Muscle of back (tissue), 13 donors: ENCODE results near the gene PDE11A. TPM values are rescaled to one million over a fixed set of nuclear protein-coding genes. Genes with fewer than 3 reads are reported as not detected.
"Not testable (repeated sequence)": the region's sequence is repeated elsewhere in the genome, so short reads cannot be mapped to it uniquely, and the experiment has no call there.

Experiments
- DNase-seq, 3 donors: peaks; one replicate each; pipeline versions ENCODE4 v3.0.0 to v3.0.0-alpha.2; 2013
- long read RNA-seq, 9 donors: transcript quantifications; one replicate each; lab custom pipeline, GENCODE V29; 2026
- polyA plus RNA-seq, 10 donors: library from polyadenylated mRNA; unstranded; fragments of 120-200 nt; gene quantifications; one replicate each; pipeline ENCODE4 v1.2.1, GENCODE V29; 2013; ENCODE audit not compliant: insufficient read length in 10 of 10

The PDE11A gene
- polyA plus RNA-seq: 1 to 10 TPM in 1 of 10 donors, under 1 TPM in 9; 0.46 to 1.1 (median 0.58) TPM
- long read RNA-seq, donor 1: 0 reads
- long read RNA-seq, donor 2: 0 reads
- long read RNA-seq, donor 3: 0 reads
- long read RNA-seq, donor 4: 0 reads
- long read RNA-seq, donor 5: 0 reads
- long read RNA-seq, donor 6: 0 reads
- long read RNA-seq, donor 7: 0 reads
- long read RNA-seq, donor 8: 0 reads
- long read RNA-seq, donor 9: 0 reads

DNA sequence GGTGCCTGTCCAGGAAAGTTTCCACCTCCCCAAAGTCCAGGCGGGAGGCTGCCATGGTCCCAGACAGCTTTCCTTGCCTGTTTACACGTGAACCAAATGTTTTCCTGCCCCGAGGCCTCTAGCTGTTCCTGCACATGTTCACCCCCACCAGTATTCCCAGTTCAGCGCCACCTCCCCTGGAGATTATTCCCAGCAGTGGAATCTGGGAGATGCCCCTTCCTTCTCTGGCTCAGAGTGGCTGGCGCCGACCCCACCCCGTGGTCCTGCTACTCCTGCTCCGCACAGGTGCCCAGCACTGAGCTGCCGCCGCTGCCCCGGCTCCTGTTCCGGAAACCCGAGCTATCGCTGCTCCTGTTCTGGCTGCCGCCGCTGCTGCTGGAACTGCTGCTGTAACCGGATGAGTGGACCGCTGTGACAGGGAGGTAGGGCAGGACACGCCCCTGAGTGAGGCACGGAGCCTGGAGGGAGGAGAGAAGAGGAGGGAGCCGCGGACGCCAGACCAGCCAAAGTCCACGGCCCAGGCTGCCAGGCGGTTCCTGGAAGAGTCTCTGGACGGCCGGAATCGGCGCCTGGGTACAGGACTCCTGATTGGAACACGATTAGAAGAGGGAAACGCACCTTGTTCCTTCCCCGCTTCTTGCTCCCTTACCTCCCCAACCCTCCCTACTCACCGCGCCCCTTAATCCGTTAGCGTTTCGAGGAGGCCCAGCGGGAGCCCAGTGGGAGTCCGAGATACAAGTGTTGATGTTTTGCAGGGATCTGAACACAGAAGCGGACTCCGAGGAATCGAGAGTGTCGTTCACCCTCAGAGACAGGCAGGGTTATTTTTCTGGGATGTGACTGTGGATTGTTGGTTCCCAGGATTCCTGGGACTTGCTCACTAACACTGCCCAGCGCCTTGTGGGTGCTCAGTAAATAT lies at the start of gene PDE11A:
PDE11A (minus strand) TSS at position 395 of the 919 bp plus-strand sequence; CDS start at position 55, 340 bp downstream.
- peak; percentile 30 to 69 (median 49) for DNase-seq

DNA sequence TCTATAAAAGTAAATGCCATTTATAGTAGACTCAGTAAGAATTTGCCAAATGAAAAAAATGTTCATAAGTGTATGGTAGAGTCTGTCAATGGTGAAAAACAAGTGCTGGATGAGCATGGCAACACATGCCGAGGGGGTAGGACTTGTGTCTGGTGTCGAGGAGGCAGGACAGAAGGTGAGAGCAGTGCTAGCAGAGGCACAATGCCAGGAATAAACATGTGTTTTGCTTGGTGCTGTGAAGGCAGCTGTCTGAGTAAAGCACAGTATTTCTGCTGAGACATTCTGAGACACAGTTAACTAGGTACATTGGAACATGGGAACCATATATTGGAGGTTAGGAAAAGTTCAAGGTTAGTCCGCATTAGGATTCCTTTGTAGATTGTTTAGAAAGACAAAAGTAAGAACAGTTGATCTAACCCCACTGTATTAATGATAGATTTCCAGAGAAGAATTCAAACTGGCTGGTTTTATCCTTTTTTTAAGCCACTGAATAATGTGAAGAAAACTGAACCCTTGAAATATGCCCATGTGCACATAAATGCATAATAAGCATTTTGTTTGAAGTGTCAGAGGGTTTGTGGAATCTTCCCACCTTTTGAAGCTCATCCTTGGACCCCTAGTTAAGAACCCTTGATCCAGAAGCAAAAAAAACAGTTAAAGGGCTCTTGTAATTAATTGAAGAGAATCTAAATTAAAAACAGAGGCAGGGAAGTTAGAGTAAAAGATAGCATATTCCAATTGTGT lies 46.8 kb upstream of the PDE11A start:
- DNase-seq: peak; percentile 4 to 12 (median 6)

DNA sequence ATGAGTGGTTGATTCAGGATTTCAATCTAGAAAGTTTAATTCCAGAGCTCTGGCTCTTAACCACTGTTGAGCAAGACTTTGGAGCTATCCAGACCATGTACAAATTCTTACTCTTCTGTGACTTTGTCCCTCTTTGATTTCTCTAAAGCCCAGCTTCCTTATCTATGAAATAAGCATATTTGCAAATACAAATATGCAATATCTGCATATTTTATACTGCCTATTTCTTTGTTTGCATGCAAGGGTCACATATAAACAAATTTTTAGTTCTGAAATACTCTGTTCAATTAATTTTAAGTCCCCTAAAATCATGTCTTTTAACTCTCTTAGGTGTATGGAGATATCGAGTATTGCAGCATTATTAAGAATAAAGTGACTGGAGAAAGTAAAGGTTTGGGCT lies 45.1 kb upstream of the PDE11A start:
- no peak for DNase-seq

DNA sequence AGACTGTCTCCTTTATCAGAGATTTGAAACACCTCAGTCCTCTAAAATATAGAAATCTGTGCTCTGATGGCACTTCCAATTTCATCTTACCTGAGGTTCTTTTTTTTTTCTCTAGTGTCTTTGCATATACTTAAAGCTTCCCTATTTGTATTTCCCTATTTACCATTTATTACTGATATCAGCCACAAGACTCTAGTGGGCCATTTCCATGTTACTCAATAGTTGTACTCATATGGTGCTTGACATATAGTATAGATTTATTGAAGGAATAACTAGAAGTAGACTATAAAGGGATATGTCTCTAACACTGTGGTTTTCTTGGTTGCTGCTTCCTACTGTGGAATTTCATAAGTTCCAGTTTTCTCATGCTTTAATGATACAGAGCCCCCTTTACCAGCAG lies 42.7 kb upstream of the PDE11A start:
- no peak for DNase-seq

DNA sequence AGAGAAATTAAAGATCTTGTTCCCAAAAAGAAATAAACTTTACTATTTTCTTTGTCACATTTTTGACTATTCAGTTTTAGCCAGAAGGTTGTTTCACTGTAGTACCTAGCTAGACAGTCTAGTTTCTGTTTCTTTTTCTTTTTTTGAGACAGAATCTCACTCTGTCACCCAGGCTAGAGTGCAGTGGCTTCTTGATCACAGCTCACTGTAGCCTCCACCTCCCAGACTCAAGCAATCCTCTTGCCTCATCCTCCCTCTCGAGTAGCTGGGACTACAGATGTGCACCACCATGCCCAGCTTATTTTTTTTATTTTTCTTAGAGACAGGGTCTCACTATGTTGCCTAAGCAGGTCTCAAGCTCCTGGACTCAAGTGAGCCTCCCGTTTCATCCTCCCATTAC lies 41.9 kb upstream of the PDE11A start:
- DNase-seq: no peak

DNA sequence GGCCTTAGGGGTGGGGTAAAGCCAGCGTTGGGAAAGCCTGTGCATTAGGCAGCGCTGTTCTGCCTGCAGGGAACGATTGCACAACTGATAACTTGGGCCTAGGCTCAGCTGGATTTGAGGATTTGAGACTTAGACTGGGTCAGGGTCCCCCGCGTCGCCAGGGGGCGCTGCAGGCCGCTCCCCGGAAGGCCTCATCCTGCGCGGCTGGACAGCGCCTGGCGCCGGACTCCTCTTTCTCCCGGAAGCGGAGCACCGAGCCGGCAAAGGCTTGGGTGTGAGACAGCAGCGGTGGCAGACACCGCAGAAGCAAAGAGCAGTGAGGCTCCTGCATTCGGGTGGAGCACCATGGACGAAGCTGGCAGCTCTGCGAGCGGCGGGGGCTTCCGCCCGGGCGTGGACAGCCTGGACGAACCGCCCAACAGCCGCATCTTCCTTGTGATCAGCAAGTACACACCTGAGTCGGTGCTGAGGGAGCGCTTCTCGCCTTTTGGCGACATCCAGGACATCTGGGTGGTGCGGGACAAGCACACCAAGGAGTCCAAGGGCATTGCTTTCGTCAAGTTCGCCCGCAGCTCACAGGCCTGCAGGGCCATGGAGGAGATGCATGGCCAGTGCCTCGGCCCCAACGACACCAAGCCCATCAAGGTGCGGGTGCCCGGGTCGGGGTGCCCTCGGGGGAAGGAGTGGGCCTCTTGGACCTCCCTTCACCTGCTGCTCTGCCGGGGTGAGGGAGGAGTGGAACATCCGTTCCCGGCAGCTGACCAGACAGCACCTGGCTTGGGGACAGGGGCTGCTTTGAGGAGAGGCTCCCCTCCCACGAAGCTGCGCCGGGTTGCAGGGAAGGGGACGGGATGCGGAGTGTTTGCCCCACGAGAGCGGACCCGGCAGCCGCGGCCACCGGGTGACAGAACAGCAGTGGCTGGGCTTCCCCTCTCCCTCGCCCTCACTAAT lies 39.9 kb upstream of the PDE11A start, which contains the start of gene RBM45:
RBM45 (plus strand) TSS at position 236 of the 951 bp plus-strand sequence; CDS start at position 346, 110 bp downstream.
- peak; percentile 85 to 96 (median 92) for DNase-seq

DNA sequence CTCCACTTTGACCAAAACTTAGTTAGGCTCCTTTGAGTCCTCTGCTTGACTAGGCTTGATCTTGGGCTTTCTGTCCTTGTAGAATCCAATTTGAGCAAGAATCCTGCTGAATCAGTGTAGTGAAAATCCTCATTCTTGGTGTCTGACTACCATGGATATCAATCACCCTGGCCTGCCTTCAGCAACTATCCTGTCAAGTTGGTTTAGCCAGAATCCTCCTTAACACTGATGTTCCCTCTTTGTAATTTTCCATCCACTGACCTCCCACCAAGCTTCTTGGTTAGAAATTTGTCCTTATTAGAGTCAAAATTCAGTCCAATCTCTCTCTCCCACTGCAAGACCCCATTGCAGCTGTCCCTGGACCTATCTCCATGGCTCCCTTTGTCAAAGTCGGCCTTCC lies 39.2 kb upstream of the PDE11A start:
- no peak for DNase-seq

DNA sequence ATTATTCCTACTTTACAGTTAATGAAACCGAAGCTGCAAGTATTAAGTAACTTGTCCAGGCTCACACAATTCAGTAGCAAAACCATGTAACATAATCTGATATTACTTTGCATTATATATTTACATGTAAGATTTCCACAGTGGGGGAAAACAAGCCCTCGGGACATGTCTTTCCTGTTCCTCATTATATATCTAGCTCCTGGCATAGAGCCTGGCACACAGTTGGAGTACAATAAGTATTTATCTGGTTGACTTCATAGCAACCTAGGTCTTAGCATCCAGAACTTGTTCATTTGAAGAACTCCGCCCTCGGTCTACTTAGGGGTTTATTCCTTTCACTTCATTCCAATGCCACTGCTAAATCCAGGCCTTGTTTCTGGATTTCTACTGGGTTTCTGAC lies 38.1 kb upstream of the PDE11A start:
- no peak for DNase-seq

DNA sequence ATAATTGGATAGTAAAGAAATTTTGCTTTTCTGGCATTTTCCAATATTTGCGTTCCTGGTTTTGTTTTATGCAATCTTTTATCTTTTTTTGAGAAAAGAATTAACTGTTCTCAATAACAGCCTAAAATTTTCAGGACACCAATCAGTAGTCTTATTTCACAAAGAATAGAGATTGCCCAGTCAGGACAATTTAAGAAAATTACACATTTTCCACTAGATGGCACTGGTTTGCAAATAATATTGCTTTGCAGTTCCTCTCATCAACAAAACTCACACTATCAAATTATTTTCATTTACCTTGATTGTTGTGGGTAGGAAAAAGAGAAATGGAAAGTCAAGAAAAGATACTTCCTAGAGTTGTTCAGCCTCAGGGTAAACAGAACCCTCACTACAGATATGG lies 37.2 kb upstream of the PDE11A start:
- peak; percentile 17 to 36 (median 24) for DNase-seq

DNA sequence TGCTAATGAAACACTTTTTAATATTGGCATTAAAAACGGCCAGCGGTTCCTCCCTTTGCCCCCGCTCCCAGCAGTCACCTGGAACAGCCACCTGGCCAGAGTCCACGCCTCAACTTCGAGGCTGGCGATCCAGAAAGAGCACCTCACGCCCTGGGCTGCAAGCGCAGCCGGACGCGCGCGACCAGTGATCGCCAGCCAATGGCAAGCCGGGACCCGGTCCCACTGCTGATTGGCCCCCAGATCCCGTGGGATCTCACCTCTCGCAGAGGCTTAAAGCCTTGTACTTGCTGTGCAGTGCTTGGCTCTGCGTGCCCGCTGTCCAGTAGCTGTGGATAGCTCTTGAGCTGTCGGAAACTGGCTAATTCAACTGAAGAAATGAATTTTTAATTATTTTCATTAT lies 35.6 kb upstream of the PDE11A start:
- DNase-seq: no peak

DNA sequence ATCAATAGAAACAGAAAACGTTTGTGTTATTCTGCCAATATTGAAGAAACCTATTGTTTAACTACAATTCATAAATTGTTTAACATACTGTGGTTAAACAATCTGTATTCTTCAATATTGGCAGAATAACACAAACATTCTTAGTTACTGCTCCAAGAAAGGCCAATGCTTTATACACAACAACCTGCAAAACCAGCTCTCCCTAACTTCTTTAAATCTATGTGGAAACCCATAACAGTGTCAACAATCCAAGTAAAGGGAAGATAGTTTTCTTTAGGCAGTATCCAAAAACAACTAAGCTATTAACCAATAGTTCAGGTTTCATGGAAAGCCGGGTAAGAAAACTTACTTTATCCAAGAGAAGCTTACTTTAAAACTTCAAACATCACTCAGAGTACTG lies 33.5 kb upstream of the PDE11A start:
- DNase-seq: no peak

DNA sequence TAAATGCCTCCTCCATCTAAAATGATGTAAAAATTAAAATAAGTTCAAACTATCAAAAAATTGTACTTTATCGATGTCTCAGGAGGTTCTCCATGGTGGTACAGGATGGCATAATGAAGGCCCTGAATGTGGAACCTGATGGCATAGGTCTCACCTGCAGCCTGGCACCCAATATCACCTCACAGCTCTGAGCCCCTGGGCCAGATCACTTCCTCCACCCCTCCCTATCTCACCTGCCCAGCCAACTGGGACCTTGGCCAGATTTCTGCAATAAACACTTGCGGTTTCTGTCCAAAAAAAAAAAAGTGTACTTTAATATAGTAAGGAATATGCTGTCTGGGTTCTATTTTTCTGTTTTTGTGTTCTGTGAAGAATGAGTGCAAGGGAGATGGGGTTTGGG lies 33.0 kb upstream of the PDE11A start:
- DNase-seq: no peak

DNA sequence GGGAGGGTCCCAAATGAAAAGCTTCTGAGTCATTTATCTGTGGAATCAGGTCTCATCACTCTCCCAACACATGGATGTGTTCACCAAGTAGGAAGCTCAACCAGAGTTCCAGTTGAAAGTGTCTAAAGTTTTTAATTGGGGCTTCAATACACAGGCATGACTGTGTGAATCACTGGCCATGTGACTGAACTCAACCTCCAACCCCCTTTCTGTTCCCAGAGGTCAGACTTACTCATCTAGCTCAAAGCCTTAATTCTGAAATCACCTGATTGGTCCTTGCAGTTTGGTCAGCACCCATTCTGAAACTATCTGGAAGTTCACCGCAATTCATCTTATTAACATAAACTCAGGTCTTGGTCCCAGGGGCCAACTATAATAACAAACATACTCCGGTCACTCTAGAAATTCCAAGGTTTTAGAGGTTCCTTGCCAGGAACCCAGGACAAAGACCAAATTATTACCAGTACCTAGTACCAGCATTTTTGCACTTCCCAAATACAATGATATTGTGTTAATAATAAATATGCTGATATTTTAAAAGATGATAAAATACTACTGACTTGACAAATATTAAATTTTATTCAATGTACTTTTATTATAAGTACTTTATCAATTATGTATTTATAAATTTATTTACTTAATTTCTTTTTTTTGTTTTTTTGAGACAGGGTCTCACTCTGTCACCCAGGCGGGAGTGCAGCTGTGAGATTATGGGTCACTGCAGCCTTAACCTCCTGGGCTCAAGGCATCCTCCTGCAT lies 28.9 kb upstream of the PDE11A start:
- no peak for DNase-seq

DNA sequence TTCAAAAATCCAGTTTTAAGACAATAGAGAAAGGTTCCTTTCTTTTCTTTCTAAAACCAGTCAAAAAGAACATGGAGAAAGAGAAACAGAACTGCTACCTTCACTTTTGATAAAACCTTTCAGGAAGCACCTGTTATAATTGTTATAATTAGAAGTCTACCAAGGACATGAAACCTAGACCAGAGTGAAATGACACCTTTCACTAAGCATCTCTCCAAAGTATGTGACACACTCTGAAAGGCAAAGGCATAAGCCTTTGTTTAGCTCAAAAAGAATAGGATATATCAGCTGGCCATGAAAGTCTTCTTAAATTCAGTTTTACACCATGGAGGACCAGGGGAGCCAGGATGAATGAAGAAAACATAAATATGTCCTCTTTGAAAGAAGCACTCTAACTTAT lies 20.9 kb upstream of the PDE11A start:
- DNase-seq: no peak

DNA sequence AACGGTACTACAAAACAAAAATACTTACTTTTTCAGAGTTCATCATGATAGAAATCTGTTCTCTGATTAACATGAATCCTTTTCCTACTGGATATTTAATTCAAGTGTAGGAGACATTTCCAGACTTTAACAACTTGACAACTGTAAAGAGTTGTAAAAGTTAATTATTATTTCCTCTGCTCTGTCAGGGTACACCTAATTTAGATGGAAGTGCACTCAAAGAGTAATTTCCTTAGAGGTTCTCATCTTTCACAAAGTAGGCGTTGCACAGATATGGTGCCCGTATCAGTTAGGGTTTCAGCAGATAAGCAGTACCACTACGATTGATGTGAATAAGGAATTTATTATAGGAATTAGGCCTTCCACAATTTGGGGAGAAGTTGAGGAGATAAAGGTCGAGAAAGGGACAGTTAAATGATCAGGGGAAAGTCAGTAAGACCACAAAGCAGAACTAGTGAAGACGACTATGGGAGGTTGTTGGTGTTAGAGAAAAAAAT lies 16.2 kb upstream of the PDE11A start:
- no peak for DNase-seq

DNA sequence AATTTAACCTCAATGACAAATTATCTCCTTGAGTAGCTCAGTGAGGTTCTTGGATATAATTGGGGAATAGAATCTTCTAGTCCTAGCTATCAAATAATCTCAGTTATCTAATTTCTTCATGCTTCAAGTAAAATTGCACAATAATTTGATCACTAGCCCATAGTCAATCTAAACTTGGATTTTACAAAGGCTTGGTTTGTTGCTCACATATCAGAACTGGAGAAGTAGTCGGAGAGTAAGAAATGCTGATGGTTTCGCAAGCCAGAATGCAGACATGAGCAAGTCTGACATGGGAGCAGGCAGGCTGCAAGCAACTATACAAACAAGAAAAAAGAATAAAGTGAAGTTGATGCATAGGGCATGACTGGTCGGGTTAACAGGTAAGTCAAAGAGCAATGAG lies 11.7 kb upstream of the PDE11A start:
- DNase-seq: no peak

DNA sequence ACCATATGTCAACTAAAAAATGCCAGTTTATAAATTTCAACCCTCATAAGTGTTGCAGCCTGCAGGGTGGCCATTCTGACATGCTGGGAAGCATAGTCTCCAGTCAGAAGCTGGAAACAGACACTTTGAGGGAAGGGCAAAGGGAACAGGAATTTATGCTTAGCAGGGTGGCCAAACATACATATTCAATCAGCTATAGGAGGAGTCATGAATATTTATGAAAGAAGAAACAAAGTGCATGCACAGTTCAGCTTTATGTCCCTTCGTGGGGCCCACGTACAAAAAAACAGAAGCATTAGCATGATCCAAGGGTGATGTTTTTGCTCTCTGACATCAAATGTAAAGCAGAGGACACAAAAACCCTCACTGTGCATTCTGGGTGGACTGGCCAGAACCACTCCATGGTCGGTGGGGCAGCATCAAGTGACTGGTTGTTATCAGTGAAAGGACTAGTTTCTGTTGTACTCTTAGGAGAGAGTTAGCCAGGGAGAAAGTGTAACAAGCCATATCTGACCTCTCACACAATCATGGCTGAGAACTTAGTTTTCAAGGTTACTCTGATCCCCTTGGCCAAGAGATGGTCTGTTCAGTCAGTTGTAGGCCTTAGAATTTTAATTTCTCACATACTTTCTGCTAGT lies 9.9 kb upstream of the PDE11A start:
- DNase-seq: no peak

DNA sequence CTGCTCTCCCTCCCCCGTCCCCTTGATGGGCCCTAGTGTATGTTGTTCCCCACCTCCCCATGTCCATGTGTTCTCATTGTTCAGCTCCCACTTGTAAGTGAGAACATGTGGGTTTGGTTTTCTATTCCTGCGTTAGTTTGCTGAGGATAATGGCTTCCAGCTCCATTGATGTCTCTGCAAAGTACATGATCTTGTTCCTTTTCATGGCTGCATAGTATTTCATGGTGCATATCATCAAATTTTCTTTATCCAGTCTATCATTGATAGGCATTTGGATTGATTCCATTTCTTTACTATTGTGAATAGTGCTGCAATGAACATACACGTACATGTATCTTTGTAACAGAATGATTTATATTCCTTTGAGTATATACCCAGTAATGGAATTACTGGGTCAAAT lies 6.7 kb upstream of the PDE11A start:
- not testable (repeated sequence) for DNase-seq

DNA sequence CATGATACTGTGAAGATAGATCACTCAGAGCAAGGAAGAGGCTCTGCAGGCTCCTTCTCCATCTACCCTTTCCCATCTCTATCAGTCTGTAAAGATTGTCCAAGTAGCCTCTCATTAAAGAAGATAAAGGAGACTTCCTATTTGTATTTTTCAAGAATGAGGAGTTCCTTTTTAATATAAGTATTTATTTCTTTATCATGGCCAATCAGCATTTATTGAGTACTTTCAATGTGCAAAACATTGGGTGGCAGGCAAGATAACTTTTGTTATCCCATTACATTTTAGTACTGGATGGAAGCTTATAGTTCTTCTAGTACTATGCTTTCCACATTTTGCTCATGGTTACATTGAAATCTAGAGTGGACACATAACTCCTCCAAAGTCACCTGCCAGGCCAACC lies 3.6 kb upstream of the PDE11A start:
- DNase-seq: no peak

DNA sequence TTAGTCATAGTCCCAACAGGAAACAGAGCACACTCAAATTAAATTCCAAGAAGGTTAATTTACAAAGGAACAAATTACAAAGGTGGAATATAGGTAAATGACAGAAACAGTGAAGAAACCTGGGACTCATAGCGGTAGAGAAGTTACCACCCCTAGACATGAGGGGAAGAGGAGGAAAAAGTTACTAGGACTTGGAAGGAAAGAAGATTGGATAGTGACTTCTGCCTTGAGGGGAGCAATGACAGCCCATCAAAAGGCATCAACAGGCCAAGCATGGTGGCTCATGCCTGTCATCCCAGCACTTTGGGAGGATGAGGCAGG lies 2.4 kb upstream of the PDE11A start:
- no peak for DNase-seq
